ENCODE results near the gene MLLT6. TPM values are rescaled to one million over a fixed set of nuclear protein-coding genes. Genes with fewer than 3 reads are reported as not detected.

The MLLT6 gene
- total RNA-seq, 2 donors from 2014 or later, result 82.5 to 87.9 TPM

Small RNA genes within 50 kb of the gene (microRNA-seq; reads per million reads assigned to microRNA genes)
- 0 reads per million in 2 donors for gene MIR4726
- gene MIR4734, result 0 to 5.4 reads per million in 2 donors

Other genes starting within 250 kb of the MLLT6 start
- gene SRCIN1, start 99.3 kb upstream of the MLLT6 start, total RNA-seq, result 1 to 10 TPM; 3.1 TPM
- gene EPOP, start 30.3 kb upstream of the MLLT6 start, total RNA-seq, result under 1 TPM; 0.22 to 0.46 TPM
- 10 to 100 TPM; 91.6 to 99.8 TPM for gene CISD3, start 25.1 kb downstream of the MLLT6 start, total RNA-seq
- 10 to 100 TPM; 41.1 to 53.7 TPM for gene PCGF2, start 43.1 kb downstream of the MLLT6 start, total RNA-seq
- 100 to 1,000 TPM; 131 to 154 TPM for gene PSMB3, start 47.5 kb downstream of the MLLT6 start, total RNA-seq
- gene PIP4K2B, start 94.3 kb downstream of the MLLT6 start, total RNA-seq, result 10 to 100 TPM; 14.1 to 18.5 TPM
- gene CWC25, start 120.0 kb downstream of the MLLT6 start, total RNA-seq, result 10 to 100 TPM; 19.0 to 21.0 TPM
- 100 to 1,000 TPM; 836 to 861 TPM for gene RPL23, start 148.4 kb downstream of the MLLT6 start, total RNA-seq
- gene LASP1, start 164.8 kb downstream of the MLLT6 start, total RNA-seq, result 100 to 1,000 TPM; 245 to 318 TPM

Data from left colon (tissue), 2 donors.